AG09319 (cell line): Measurements from ENCODE around the gene PIP5K1C.
"Not testable (repeated sequence)": the region's sequence is repeated elsewhere in the genome, so short reads cannot be mapped to it uniquely, and the experiment has no call there.

Source experiments
- DNase-seq: peaks from one replicate; pipeline ENCODE4 v3.0.0-alpha.2; 2010; ENCODE audit warnings: low read depth; ENCODE audit errors: extremely low read depth
- CTCF ChIP-seq: IDR thresholded peaks from 2 replicates; pipeline ENCODE4 v1.5.1; 2011; ENCODE audit warnings: low read depth, mild to moderate bottlenecking, inconsistent platforms, low read length, moderate library complexity

The PIP5K1C gene

GRCh38 chr19:3586707-3587346, 113.4 kb downstream of the PIP5K1C start:
- TF ChIP-seq CTCF = no peak
- DNase-seq = no peak

- DNase-seq = no peak
- peak; percentile 42 for TF ChIP-seq CTCF
Observed at GRCh38 chr19:3586127-3586626, 114.1 kb downstream of the PIP5K1C start.

GRCh38 chr19:3585301-3586126, 114.8 kb downstream of the PIP5K1C start, which contains the start of gene GIPC3:
Gene GIPC3, plus strand, starts transcription at chr19:3585478. Its CDS starts 120 bp downstream, at chr19:3585598.
- no peak for DNase-seq
- no peak for TF ChIP-seq CTCF

- not testable (repeated sequence) for DNase-seq
Observed at GRCh38 chr19:3584036-3584802, 116.0 kb downstream of the PIP5K1C start.

GRCh38 chr19:3581792-3582191, 118.5 kb downstream of the PIP5K1C start:
- not testable (repeated sequence) for DNase-seq
